Fibroblast of skin of scalp (primary cell): ENCODE measurements around the gene DHCR7.

Experiments
- DNase-seq: peaks from one replicate; pipeline ENCODE4 v3.0.0-alpha.2; 2013

The DHCR7 gene

DNA sequence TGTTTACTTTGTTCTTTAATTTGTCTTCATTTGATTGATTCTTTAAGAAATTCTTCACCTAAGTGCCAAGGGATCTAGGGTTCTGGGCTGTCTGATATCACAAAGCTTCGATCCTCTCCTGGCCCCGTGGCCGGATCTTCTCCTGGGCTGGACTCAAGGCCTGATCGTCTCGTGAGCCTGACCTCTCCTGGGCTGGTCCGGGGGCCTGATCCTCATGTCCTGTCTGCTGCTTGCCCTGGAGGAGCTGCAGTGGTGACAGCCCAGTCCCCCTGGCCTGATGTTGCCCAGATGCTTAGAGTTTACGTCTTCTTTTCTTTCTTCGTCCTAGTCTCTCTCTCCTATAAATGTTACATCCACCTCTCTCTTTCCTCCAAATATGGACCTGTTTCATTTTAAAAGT is 8.1 kb upstream of the DHCR7 start:
- no peak for DNase-seq

- no peak for DNase-seq
Observed at GRCh38 chr11:71454470-71455113, 6.4 kb upstream of the DHCR7 start.

DNA sequence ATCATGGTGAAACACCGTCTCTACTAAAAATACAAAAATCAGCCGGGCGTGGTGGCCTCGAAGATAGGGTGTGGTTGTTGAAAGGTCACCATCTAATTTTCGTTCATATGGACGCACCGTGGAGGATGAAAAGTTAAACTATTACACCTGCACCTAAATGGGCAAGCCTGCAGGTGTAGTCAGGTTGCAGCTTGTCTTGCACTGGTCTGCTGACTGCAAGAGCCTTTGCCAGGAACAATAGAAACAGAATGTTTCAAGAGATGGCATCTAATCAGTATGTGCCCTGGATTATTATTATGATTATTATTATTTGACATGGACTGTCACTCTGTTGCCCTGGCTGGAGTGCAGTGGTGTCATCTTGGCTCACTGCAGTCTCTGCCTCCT is 5.7 kb upstream of the DHCR7 start:
- DNase-seq = no peak

- peak; percentile 93 for DNase-seq
Observed at GRCh38 chr11:71453037-71453917, 5.1 kb upstream of the DHCR7 start, which contains the start of gene NADSYN1. Gene NADSYN1 (plus strand): TSS chr11:71453203. CDS start chr11:71453297, 94 bp downstream.

GRCh38 chr11:71452199-71453036 is 4.2 kb upstream of the DHCR7 start:
- DNase-seq = no peak

- no peak for DNase-seq
Observed at GRCh38 chr11:71451596-71452198, 3.5 kb upstream of the DHCR7 start.

DNA sequence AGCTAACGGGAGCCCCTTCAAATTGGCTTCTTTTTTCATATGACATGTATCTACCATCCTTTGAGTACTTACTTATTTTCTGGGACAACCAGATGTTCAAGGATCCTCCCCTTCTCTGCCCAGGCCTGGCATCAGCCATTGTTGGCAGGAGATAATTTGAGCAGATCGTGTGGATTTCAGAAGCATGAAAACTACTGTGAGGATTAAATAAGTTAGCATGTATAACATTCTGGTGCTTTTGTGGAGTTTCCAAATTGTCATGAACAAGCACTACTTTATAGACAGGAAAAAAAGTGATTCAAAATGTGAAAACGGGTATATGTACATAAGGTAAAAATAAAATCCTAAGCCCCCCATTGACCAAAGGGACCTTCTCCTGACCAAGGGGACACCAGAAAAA is 2.7 kb upstream of the DHCR7 start:
- DNase-seq = no peak

DNA sequence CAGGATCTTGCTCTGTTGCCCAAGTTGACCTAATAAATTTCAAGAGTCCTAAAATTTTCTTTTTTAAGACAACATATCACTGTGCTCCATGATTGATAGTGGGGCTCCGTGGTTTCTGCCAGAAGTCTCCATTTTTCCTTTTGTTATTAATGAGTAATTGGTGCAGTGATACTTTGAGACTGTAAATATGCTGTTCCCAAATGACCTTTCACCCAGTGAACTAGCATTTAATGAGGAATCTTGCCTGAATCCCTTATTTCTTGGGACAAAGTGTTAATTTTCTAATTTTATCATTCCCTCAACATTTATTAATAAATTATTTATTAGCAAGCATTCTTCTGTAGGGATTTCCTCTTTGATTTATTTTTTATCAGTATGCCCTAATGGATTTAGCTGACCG is 2.3 kb upstream of the DHCR7 start:
- DNase-seq = no peak

DNA sequence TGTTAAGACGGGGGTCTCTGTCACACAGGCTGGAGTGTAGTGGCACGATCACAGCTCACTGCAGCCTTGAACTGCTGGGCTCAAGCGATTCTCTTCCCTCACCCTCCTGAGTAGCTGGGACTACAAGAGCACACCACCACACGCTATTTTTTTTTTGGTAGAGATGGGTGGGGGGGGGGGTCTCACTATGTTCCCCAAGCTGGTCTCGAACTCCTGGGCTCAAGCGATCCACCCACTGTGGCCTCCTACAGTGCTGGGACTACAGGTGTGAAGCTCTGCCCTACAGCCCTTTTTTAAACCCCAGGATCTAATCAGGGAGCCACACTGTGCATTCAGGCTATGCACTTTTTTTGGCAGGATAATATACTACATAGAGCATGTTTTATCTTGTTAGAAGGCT is 1.4 kb upstream of the DHCR7 start:
- DNase-seq = no peak

- DNase-seq = peak; percentile 9
Observed at GRCh38 chr11:71447791-71448256, 369 bp downstream of the DHCR7 start.

DNA sequence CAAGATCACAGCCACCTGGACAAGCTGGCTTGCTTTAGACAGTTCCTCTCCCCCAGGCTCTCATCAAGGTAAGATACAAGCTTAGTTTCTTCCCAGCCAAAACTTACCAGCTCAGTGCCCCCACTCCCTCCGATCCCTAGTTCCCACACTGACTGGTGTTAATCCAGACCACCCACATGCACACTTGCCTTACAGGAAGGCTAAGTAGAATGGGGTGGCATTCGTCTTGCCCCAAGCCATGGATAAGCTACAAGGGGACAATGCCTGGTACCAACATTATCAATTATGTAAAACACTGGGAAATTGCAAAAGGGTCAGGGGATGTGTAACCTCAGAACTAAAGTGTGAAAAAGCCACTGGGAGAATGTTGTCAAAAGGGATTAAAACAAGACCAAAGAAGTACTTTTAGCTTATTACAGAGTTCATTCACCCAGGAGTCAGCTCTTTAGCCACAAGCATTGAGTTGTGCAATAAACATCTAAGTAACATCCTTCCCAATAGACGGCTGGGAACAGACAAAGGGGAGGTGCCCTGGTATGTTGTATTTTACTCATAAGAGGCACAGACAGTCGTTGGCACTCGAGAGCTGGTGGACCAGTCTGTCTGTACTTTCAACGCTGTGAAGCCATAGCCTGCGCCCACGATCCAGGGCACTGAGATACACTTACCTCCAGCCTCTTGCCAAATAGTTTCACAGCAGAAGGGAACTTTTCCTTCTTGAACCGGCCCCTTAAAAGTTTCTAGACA is 1.1 kb downstream of the DHCR7 start:
- DNase-seq = peak; percentile 19

DNA sequence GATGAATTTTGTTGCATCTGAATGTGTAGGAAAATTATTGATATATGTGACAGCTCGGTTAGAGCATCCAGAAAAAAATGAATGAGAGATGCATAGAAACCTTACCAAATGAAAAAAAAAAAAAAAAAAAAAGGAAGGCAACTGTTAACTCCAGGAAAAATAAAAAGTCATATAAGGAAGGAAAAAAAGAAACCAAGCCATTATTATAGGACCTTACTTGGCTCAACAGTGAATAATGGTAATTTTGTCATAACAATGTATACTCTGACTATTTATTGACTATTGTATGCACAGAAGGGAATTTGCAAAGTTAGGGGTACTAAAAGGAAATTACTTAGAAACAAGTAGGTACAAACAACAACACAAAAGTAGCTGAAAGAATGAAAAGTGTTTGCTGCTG is 2.0 kb downstream of the DHCR7 start:
- no peak for DNase-seq

DNA sequence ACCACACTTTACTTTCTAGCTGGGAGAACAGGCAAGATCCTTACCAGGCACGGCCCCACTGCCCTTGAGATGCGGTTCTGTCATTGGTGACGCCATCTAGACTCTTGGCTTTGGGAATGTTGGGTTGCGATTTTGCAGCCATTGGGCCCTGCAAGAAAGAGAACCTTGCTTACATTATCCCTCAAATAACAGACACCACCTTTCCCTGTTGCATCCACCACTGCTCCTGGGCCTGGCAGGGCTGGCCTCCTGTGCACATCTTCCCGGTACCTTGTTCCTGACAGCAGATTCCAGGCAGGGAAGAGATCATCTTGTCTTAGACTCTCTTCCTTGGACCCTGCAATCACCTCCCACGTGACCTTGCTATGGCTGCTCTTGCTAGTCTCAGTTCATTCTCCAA is 3.4 kb downstream of the DHCR7 start:
- DNase-seq = no peak

GRCh38 chr11:71443736-71444445 is 4.3 kb downstream of the DHCR7 start:
- DNase-seq = no peak

DNA sequence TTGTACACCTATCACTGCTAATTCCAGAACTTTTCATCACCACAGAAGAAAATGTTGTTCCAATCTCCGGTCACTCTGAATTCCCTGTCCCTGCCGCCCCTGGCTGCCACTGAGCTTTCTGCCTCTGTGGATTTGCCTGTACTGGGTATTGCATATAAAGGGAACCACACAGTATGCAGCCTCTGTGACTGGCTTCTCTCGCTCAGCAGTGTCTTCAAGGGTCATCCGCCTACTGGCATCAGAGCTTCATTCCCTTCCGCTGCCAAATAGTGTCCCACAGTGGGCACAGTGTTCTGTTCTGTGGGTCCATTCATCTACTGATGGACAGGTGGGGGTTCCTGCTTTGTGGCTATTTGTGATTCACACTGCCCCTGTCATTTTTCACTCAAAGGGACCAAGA is 5.3 kb downstream of the DHCR7 start:
- no peak for DNase-seq

DNA sequence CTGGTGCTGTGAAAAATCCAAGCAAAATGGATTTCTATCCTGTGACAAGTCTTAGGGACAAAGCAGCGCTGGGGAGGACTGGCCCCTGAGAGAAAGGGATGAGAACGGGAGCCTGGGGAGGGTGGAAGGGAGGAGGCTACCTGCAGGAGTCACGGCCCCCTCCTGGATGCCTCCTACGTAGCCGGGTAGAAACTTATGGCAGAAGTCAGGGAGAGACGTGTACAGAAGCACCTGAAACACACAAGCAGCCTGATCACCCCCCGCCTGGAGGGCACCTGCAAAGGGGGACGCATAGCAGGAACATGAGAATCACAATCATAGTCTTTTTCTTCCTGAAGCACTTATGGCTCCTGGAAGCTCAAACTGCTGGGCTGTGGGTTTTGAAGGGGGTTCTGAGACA is 6.1 kb downstream of the DHCR7 start:
- DNase-seq = no peak

GRCh38 chr11:71441251-71441650 is 6.9 kb downstream of the DHCR7 start:
- no peak for DNase-seq

DNA sequence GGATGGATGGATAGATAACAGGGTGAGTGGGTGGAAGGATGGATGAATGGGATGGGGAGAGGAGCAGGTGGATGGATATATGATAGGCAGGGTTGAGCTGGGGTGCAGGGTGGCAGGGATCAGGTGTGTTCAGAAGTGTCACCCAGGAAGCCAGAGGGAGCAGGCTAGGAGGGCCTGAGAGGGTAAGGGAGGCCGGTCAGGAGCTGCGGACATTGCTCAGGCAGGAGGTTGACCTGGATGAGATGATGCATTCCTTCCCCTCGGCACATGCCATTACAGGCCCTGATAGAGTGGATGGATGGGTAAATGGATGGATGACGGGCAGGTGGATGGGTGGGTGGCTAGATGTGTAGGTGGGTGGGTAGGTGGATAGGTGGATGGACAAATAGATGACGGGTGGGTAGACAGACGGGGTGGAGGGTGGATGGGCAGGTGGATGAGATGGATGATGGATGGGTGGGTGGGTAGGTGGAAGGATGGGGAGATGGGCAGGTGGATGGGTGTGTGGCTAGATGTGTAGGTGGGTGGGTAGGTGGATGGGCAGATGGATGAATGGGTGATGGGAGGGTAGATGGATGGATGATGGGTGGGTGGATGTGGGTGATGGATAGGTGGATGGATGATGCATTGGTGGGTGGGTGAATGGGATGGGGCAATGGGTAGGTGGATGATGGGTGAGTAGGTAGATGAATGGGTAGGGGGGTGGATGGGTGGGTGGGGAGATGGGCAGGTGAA is 8.0 kb downstream of the DHCR7 start:
- DNase-seq = no peak

GRCh38 chr11:71438650-71439049 is 9.5 kb downstream of the DHCR7 start:
- DNase-seq = no peak

DNA sequence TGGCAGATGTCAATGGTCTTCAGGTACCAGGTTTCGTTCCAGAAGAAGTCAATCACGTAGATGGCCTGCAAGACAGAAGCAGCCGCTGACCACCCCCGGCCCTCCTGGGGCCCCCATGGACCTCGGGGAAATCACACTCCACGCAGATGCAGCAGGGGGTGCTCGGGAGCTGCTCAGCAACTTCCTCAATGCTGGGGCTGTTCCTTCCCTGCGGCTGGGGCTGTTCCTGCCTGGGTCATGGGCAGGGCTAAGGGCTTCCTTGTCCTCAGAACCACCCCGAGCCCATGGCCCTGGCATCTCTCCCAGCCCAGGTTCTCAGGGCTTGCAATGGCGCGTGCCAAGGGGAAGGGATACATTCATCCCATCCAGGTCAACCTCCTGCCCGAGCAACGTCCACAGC is 10.3 kb downstream of the DHCR7 start:
- no peak for DNase-seq

DNA sequence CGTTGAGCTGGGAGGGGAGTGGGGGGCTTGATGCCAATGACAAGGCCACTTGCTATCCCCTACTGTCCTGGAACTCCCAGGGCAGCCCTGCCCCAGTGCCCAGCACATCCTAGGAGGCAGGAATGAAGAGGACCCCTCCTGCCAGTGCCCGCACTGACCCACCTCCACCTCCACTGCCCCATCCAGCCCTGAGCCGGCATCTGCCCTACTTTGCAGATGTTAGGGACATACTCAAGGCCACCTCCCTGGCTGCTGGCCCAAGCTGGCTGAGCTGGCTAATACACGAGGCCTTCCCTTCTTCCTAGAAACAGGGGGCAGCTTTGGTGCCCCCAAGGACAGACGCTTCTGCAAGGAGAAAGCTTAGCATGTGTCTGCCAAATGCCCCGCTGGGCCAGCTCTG is 10.8 kb downstream of the DHCR7 start:
- DNase-seq = no peak
